Stimulated activated CD8-positive, alpha-beta memory T cell treated with anti-CD3 and anti-CD28 coated beads, Interleukin-7, amount 100 ng/mL, for 4 hours (primary cell): ENCODE measurements around the gene CLTB.
A peak's percentile ranks its signal among the peaks of the same experiment; 100 is the strongest.

Experiments
- DNase-seq, 2 donors: peaks; one replicate each; pipeline ENCODE4 v3.0.0-alpha.2; 2020; ENCODE audit warnings: low read depth in 2 of 2

The CLTB gene

DNA sequence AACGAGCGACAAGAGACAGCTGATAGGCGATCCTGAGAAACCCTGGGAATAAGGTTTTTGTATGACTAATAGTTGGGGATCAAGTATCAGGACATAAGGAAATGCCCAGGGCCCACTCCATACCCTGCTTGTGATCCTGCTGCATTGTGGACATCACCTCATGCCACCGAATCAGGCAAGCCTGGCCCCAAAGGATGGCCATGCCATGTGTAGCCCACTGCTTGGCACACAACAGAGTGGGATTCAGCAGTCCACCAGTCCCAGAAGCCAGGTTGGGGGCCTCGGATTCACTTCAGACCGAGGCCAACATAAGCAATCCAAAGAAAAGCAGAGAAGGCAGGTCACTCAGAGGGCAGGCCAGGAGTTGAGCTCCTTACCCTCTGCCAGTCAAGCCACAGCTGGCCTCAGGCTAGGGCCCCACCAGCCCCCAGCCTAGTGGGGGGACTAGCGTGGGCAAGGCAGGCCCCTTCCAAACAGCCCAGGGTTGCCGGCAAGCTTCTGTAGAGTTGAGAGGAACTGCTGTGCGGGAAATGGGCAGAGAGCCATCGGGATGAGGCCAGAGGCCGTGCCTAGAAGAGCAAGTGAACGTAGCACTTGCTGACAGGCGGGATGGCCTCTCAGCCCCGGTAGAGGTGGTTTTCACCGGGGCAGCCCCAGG is 33.0 kb downstream of the CLTB start:
- no peak for DNase-seq

DNA sequence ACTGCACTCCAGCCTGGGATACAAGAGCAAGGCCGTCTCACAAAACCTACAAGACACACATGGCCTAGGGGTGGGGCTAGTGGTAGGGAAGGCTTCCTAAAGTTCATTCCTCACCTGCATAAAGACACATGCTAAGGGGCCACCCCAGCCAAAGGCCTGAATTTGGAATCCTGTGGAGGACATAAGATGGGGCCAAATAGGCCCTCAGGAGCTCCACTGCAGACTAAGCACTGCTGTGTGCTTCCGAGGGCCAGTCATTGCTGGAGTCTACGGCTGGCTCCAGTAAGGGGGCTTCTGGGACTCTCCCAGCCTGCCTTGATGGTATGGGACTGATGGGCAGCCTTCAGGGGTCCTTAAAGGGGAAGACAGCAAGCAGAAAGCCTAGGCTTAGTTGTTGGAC is 33.6 kb downstream of the CLTB start:
- no peak for DNase-seq

DNA sequence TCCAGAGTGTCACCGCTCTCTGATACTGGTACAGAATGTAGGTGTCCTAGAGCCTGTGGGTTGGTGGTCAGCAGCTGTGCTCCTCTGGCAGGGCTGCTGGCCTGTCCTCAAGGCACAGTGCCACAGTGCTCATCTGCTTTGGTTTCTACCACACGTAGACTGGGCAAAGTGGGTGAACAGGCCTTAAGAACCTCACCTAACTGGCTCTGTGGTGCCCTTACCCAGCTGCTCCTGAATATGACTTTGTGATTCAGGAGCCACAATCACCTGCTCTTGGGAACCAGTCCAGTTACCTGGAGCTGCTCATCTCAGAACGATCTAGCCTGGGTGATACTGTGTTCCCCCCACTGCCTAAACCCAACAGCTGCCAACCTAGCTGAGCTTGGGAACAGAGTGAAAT is 34.4 kb downstream of the CLTB start:
- DNase-seq: no peak

DNA sequence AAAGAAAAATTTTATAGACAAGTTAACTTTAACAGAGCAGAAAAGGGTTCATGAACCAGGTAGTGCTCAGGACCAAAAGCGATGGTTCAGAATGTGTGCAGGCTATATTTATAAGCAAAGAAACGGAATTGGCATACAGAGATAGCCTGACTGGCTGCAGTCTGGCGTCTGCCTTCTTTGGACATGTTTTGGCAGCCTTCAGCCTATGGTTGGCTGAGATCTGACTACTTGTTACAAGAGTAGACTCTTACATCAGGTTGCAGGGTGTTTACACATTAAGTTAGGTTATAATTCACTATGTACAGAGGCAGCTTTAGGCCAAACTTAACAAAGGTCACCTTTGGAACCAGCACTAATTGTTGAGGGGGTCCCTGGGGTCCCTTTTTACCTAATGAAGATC is 34.9 kb downstream of the CLTB start:
- no peak for DNase-seq

DNA sequence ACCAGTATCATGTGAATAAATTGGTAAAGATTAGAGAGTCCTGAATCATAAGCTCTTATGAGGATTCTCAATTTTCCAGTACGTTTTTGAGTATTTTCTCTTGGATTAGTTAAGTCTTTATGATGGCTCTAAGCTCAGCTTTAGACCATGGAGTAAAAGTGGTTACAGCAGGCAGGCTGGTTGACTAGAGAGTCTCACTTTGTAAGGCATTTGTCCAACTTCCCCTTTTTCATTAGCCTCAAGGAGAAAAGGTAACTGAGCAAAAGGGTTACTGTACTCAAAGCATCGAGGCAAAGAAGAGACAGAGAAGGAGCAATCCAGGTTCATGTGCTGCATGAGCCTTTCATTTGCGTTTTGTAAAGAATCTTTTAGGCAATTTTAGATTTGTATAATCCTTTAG is 36.5 kb downstream of the CLTB start:
- no peak for DNase-seq

DNA sequence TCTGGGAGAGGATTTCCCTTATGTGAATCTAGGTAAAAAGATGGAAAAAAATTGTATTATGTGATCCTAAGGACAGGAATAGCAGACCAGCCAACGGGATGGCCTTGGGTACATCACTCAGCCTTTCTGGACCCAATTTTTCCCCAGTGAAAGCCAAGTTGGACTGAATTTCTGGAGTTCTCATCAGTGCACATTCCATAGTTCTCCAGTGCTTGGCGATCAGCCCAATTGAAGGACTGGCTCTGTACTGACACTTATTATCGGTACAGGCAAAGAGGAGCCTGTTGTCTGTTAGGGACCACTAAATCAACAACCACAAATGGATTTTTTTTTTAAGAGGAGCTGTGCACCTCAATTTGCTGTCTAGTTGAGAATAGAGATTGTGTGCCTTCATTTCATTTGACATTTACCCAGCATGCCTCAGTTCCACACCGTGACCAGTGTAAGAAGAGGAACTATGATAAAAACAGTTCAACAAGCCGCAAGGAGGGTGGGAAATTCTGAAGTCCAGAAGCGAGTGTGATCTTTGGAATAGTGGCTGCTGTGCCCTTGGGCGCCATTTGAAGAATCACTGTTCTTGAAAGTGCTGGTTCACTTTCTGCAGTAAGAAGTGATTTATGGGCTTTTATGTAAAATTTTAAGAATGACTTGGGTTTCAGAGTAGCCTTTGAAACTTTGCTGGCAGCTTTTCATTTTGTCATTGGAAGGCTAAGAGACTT is 43.1 kb downstream of the CLTB start:
- no peak for DNase-seq

DNA sequence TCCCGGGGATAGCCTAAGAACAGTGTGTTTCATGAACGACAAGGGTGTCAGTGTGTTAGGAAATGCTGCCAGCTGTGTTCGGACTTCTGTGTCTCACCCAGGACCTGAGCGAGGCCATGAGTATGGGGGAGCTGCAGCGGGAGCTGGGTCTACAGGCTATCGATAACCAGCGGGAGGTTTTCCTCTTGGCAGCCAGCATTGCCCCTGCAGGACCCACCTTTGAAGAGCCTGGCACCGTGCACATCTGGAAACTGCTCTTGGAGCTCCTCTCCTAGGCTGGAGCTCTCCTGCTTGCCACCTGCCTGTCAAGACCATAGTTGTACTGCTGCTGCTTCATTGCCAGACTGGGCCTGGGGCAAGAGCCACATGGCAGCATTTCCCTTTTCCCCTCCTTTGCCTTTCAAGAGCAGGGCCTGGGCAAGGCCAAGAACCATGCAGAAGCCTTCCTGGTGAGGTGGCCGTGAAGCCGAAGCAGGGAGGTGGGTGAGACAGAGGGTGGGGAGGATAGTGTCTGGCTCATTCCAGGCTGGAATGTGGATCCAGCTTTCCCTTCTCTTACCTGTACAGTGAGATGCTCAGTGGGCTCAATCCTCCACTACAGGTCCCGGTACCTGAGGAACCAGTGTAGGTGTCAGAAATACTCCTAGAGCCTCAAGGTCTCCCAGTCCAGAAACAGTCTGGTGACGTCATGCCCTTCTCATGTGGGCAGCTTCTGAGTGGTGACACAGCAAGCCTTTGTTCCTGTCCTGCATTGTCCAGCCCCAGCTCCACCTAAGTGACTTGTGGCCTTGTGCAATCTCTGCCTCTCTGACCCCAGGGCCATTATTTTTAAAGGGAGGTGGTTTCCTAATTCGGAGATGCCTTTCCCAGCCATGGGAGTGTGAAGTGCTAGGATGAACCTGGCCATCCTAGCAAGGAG is 44.5 kb downstream of the CLTB start:
- DNase-seq: no peak

DNA sequence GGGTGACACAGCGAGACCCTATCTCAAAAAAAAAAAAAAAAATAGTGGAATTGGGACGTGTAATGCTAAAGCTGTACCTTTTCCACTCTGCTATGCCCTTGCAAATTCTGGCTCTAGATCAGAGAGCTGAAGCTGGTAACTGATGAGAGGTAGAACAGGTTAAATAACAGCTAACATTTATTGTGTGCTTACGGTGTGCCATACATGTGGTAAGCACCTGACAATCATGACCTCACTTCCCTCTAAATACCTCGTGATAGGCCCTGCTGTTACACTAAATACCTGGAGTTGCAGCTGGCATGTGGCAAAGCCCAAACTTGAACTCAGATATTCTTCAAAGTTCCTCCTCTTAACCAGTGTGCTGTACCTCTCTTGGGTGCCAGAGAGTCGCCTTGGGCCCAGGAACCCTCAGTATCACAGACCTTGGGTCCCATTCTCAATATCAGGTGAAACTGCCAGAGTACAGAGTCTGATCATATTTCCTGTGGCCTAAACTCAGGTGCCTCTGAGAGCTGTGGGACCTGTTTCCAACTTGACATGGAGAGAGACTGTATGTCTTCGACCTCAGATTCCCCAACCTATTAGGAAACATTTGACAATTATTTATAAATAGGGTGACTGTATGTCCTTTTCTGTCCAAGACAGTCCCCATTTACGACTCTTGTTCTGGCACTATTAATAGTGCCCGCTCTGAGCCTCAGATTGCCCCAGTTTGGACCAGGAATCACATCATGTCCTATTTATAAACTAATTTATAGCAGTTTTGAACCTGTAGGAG is 46.2 kb downstream of the CLTB start:
- DNase-seq: no peak

DNA sequence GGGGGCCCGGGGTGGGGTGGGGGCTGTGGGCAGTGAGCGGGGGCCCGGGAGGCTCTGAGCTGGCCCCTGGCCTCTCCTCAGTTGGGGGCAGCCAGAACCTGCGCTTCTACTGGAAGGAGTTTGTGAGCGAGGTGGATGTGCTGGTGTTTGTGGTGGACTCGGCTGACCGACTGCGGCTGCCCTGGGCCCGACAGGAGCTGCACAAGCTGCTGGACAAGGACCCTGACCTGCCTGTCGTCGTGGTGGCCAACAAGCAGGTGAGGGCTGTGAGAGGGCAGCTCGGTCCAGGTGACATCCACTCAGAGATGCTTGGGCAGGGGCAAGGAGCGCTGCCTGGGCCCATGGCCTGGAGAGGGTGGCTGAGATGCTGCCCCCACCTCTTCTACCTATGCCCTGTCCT is 47.6 kb downstream of the CLTB start:
- DNase-seq: no peak

DNA sequence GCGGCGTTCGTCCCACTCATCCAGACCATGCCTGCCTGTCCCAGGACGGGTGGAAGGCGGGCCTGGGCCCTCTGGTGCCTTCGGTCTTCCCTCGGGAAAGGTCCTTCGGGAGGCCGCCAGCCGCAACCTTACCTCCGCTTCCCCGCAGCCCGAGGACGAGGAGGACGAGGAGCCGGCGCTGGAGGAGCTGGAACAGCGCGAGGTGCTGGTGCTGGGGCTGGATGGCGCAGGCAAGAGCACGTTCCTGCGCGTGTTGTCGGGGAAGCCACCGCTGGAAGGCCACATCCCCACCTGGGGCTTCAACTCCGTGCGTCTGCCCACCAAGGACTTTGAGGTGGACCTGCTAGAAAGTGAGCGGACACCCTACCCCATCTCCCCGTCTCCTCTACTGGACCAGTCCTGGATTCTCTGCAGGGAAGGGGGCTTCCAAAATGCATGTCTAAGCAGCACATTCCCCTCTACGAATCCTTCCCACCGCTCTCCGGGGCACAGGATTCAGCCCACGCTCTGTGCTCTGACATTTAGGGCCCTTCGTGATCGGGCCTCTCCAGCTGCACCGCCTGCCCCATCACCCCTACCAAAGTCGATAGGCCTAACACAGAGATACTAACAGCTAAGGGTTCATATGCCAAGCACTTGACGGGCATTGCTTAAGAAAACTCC is 50.0 kb downstream of the CLTB start:
- DNase-seq: no peak

DNA sequence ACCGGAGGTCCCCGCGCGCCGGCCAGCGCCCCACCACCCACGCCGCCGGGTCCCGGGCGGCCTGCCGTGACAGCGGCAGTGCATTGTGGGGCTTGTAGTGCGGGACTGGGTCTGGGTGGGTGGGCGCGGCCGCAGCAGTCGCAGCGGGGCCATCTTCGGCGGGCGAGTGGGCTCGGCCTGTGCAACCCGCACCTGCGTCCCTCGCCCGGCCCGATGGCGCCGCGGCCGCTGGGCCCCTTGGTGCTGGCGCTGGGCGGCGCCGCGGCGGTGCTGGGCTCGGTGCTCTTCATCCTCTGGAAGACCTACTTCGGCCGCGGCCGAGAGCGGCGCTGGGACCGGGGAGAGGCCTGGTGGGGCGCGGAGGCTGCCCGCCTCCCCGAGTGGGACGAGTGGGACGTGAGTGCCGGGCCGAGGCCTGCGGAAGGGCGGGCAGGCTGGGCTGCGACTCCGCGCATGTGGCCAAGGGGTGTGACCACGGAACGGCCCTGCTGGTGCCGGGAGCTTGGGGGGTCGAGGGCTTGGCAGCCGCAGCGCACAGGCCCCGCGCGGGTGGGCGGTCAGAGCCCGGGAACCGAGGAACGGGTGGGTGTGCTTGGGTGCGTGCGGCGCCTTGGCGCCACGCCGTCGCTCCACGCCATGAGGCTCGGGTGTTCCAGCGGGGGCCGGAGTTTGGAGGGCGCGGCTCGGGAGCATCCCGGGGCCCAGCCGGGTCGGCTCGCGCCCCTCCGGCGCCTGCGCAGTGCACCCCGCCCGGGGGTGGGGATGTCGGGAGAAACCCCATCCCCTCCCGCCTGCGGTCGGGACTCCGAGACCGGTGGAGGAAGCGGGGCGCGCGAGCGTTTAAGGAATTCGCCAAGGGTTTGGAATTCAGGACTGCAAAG is 50.7 kb downstream of the CLTB start, which contains the start of gene ARL10:
Gene ARL10, plus strand, starts transcription at position 137 of the 881 bp plus-strand sequence. Its CDS starts 77 bp downstream, at position 214.
- peak; percentile 22 to 58 for DNase-seq

DNA sequence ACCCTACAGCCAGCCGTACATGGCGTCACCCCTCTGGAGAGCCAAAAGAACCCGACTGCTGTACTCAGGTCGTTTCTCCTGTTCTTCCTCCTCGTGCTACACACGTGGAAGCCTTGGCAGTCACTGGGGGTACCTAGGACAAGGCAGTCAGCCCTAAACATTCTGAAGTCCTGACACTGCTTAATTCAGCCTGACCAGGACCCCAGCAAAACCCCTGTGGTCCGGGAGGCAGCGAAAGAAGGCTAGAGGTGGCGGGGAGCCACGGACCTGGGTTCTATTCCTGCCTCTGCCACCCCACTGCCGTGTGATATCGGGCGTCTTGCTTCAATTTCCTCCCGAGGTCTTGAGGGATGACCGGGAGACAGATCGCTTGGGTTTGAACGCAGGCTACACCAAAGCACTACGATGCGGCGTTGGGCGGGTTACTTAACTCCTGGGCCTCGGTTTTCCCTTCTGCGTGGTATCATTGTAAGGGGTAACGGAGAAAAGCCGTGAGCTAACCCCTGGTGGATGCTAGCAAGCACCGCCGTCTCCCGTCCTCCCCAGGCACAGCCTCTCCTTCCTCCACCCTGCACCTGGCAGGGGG is 51.5 kb downstream of the CLTB start:
- DNase-seq: no peak

DNA sequence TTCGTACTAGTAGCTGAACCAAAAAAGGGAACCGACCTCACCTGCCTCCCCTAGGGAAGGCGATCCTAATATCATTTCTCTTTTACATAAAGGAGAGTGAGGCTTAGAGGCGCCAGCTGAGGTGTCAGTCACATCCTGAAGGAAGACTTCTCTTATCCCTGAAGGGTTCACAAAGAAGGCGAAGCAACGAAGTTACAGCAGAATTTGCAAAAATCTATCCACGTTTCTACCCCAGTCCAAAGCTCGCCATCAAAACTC is 54.2 kb downstream of the CLTB start:
- DNase-seq: no peak

DNA sequence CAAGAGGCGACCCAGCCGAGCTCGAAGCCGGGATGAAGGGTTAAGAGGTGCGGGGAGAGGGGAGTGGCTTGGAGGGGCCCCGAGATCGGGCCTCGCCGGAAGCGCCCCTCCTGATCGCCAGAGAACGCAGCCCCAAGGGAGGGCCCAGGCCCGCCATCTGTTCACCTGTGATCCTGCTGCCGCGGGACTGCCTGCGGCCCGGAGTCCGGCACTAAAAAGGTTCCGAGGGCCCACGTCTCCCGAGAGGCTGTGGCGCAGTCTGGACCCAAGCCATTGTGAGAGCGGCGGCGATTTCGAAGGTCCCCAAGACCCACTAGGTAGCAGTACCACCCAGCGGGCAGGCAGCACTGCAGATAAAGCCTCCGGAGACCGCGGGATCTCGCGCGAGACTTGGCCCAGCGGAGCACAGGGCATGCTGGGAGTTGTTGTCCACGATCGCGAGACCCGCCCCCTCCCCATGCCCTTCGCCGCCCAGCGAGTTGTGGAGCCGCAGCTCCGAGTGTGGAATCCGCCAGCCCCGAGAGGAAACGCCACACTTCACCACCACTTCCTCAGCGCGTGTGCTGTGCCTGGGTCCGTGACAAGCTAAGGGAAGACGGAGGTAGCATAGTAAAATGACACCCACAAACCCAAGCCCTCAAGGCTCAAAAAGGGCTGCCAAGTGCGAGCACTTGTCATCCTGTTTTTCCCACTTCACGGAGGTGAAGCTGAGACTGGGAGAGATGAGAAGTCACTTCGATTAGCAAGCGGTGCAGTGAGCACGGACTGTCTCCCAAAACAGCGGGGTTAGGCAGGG is 54.7 kb downstream of the CLTB start, which contains the start of gene KIAA1191:
Gene KIAA1191, minus strand, starts transcription at position 328 of the 796 bp plus-strand sequence. CDS start 2,256 bp downstream, outside the sequence.
- peak; percentile 89 to 92 for DNase-seq

DNA sequence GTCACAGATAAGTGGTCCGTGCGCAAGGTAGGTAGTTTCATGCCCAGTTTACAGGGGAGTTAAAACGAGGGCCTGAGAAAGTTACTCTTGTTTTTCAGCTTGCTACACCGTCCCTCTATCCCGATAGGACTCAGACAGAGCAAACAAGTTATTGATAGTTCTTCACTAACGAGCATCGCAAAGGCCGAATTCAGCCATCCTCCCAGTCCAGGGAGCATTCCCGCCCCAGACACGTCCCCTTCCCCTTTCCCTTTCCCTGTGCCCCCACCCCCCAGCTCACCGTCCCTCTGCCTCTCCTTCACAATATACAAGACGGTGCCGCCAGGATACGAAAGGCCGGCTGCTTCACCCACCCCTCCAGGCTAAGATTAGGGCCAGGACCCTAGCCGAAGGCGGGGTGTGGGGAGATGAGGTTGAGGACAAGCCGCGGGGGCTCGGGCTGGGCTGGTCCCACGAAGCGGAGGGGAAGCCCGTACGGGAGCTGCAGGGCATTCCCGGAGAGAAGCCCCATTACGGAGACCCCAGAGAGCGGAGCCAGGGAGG is 55.4 kb downstream of the CLTB start:
- DNase-seq: no peak

DNA sequence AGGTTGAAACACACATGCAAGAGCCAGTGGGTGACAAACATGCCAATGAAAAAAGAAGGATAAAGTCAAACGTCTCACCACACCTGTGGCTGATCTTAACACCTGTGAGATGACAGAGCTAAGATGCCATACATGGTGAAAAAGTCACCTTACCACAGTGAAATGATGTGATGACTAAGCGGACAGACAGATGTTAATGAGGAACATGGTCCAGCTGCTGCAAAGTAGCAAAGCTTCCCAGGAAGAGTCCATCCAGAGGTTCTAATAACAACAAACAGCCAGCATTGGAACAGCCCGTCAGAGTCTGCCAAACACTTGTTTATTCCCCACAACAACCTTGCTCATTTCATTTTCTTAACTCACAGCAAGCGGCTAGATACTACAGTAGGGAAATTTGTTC is 56.7 kb downstream of the CLTB start:
- no peak for DNase-seq

DNA sequence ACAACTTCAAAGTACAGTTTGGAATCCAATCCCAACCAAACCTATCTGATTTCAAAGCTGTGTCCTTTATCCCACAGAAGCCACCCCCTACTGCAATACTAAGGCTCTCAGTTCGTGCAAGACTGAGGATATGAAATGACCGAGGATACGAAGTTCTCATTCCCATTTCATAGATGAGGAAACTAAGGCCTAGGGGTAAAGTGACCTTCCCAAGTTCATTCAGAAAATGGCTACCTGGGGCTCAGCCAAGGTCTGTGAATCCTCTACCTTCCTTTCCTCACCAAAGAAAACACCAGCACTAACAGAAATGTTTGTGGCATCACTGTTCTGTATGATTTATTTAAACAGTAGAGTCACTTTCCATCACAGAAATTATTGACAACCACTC is 60.2 kb downstream of the CLTB start:
- no peak for DNase-seq

DNA sequence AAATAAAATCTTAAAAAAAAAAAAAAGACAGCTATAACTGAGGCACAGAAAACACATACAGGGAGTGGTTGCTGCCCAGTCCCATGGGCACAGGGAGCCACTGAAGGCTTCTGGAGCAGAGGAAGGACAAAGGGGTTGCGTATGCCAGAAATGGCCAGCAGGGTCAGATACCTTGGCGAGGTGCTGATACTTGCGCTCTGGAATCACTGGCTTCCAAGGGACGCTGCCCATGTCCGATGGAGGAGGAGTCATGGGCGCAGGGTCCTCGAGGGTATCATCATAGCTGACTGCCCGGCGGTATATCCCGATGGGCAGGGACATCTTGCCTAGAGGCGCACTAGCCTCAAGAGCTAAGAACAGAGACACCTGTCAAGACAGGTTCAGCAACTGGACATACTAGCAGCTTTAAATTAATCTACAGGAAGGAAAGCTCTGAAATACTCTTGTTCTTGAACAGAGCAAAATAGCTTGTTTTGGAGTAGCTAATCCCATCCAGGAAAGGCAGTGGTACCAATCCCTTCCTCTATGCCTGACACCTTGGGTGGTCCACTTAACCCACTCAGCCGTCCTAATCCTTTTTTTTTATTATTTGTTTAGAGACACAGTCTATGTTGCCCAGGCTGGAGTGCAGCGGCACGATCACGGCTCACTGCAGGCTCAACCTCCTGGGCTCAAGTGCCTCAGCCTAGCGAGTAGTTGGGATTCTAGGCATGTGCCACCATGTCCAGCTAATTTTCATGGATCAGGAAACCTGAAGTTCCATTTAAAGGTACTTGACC is 60.8 kb downstream of the CLTB start:
- DNase-seq: no peak
